Thoracic aorta (tissue), 2 donors: ENCODE measurements around the gene PLXNB1. TPM values are rescaled to one million over a fixed set of nuclear protein-coding genes. Genes with fewer than 3 reads are reported as not detected.

Experiments used
- ATAC-seq: fragments of 150-250 bp; one replicate; pipeline ENCODE4 v1.8.0; 2017; ENCODE audit warnings: low read depth; ENCODE audit not compliant: insufficient number of reproducible peaks, low FRiP score
- DNase-seq: peaks from one replicate; pipeline ENCODE4 v3.0.0-alpha.2; 2020; ENCODE audit warnings: low spot score
- H3K27ac ChIP-seq, 2 donors: fragments of 200-600 bp; sonication (generic); 1 replicate in 1 of 2; 2 replicates in 1 of 2; pipeline ENCODE4 v1.5.1; 2016; ENCODE audit warnings: mild to moderate bottlenecking in 2 of 2, moderate library complexity in 2 of 2
- H3K27me3 ChIP-seq: fragments of 200-600 bp; sonication (generic); replicated peaks from 2 replicates; pipeline ENCODE4 v1.6.0; 2016; ENCODE audit warnings: mild to moderate bottlenecking; ENCODE audit not compliant: insufficient read depth
- H3K36me3 ChIP-seq: fragments of 200-600 bp; sonication (generic); one replicate; pipeline ENCODE4 v1.5.1; 2016
- H3K4me1 ChIP-seq, 2 donors: fragments of 200-600 bp; sonication (generic); 1 replicate in 1 of 2; 2 replicates in 1 of 2; pipeline versions ENCODE4 v1.5.1 to v1.6.0; 2016; ENCODE audit warnings: low read depth in 2 of 2, mild to moderate bottlenecking in 1 of 2; ENCODE audit not compliant: control insufficient read depth in 1 of 2
- H3K4me3 ChIP-seq: fragments of 200-600 bp; sonication (generic); 2 replicates; pipeline ENCODE4 v1.5.1; 2016; ENCODE audit warnings: mild to moderate bottlenecking
- H3K9me3 ChIP-seq: fragments of 200-600 bp; sonication (generic); 2 replicates; pipeline ENCODE4 v1.5.1; 2016
- total RNA-seq, 2 donors: library from RNA; depleted of rRNA; stranded (reverse); fragments of >200 nt; gene quantifications; one replicate each; pipeline versions ENCODE4 v1.1.0 to v1.2.3, GENCODE V29; 2016
- TF ChIP-seq, protein P1 (sequence below): fragments of 200-600 bp; sonication (generic); IDR thresholded peaks from one replicate; pipeline ENCODE4 v1.5.1; 2019; ENCODE audit warnings: antibody characterized with exemption

Gene PLXNB1
- total RNA-seq, 2 donors from 2014 or later, result 177 to 210 TPM

DNA sequence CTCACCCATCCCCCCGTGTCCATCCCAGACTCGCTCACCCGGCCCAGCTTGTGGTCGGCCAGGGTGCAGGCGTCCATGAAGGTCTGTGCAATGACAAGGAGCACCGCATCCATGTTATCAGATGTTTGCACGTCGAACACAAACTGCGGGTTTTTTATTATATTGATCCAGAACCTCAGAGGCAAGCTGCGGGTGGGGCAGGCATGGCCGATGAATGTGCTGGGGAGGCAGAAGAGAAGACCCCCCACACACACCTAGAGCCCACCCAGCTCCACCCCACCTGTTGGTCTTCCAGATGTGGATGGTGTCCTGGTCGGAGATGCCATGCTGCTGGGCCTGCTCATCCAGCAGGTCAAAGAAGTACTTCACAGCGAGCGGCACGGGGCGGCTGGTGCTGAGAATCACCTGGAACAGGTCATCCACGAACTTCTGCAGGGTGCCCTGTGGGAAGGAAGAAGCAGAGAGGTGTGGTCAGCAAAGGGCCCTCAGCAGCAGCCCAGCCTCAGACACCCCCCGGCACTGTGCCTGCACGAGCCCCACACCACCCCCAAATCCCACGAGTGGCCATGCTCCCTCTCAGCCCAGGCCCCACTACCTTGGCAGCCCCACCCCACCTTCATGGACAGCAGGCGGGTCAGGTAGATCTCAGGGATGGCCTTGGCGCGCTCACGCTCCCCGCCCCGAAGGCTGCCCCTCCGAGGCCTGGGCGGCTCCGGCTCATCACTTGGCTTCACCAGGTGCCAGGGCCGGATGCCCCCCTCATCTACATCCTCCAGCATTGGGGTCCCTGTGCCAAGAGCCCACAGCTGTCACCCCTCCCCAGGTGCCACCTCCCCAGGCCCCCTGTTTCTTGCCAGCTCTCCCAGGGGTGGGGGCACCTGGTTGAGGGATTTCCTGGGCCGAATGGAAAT is 20.3 kb downstream of the PLXNB1 start:
- H3K4me3 ChIP-seq, result no peak overlapping the region
- no peaks in the 10 kb centered on the region for H3K27me3 ChIP-seq
- ATAC-seq (no peak), DNase-seq (peak; percentile 0)
- H3K27ac ChIP-seq, result no peak overlapping the region
- TF ChIP-seq, protein P1, sequence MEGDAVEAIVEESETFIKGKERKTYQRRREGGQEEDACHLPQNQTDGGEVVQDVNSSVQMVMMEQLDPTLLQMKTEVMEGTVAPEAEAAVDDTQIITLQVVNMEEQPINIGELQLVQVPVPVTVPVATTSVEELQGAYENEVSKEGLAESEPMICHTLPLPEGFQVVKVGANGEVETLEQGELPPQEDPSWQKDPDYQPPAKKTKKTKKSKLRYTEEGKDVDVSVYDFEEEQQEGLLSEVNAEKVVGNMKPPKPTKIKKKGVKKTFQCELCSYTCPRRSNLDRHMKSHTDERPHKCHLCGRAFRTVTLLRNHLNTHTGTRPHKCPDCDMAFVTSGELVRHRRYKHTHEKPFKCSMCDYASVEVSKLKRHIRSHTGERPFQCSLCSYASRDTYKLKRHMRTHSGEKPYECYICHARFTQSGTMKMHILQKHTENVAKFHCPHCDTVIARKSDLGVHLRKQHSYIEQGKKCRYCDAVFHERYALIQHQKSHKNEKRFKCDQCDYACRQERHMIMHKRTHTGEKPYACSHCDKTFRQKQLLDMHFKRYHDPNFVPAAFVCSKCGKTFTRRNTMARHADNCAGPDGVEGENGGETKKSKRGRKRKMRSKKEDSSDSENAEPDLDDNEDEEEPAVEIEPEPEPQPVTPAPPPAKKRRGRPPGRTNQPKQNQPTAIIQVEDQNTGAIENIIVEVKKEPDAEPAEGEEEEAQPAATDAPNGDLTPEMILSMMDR, result no peak
- peaks cover 73% of the 10 kb centered on the region for H3K36me3 ChIP-seq
- peaks cover 4 to 39% of the 10 kb centered on the region in 2 donors for H3K4me1 ChIP-seq
- no peaks in the 10 kb centered on the region for H3K9me3 ChIP-seq

- TF ChIP-seq, protein P1, result no peak
- ATAC-seq (no peak), DNase-seq (peak; percentile 1)
- peak overlapping the region in 1 of 2 donors; percentile 20 for H3K27ac ChIP-seq
- H3K27me3 ChIP-seq, result no peaks in the 10 kb centered on the region
- H3K9me3 ChIP-seq, result no peaks in the 10 kb centered on the region
- H3K4me1 ChIP-seq, result peaks cover 6 to 39% of the 10 kb centered on the region in 2 donors
- no peak overlapping the region for H3K4me3 ChIP-seq
- H3K36me3 ChIP-seq, result peaks cover 66% of the 10 kb centered on the region
Measured at GRCh38 chr3:48408823-48409281, 21.0 kb downstream of the PLXNB1 start.

- ATAC-seq (no peak), DNase-seq (no peak)
- Histone ChIP-seq H3K4me1 (peaks cover 16 to 39% of the 10 kb centered on the region in 2 donors), H3K27ac (peak overlapping the region in 1 of 2 donors; percentile 41), H3K4me3 (no peak overlapping the region), H3K27me3 (no peaks in the 10 kb centered on the region), H3K36me3 (peaks cover 66% of the 10 kb centered on the region), H3K9me3 (no peaks in the 10 kb centered on the region)
- TF ChIP-seq, protein P1, result no peak
Measured at GRCh38 chr3:48407542-48408099, 22.3 kb downstream of the PLXNB1 start.

DNA sequence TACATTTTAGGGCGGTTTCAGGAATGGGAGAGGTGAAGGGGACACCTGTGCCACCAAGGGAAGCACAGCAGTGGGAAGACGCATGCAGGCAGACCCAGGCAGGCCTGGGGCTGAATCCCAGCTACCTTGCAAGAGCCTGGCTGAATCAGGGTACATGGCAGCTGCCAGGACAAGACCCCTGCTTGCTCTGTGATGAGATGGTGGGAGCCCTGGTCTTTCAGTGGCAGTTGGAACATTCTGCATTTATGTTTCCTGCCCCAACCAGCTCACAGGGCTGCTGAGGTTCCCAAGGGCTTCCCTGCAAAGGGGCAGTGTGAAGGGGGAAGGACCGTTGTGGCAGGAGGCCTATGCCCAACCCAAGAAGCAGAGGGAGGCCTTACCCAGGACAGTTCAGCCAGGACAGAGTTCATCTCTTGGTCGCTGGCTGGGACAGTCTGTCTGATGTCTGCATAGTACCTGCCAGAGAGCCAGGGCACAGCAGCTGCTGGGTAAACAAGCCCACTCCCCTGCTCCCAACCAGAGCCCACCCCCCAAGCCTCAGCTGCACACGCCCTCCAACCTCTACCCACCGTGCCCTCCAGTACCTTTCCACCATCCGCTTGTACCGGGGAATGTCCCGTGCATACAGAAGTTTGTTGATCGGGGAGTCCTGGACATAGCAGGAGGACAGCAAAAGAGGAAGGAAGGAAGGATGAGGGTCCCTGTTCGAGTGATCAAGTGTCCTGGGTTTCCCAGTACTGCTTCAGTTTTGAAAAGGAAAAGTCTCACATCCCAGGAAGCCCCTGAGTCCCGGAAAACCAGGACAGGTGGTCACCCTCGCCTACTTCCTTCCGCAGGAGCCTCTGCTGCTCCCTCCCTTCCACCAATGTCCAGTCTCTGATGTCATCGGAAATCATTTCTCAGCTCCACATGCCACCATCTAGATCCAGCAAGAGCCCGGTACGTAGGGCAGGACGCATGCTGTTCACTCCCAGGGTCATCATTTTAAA is 23.1 kb downstream of the PLXNB1 start:
- TF ChIP-seq, protein P1, result no peak
- ATAC-seq (no peak), DNase-seq (no peak)
- Histone ChIP-seq H3K36me3 (peaks cover 58% of the 10 kb centered on the region), H3K4me1 (peaks cover 21 to 42% of the 10 kb centered on the region in 2 donors), H3K27me3 (no peaks in the 10 kb centered on the region), H3K27ac (peak overlapping the region; percentile 92 to 95), H3K4me3 (no peak overlapping the region), H3K9me3 (no peaks in the 10 kb centered on the region)
